Activated effector memory CD4-positive, alpha-beta T cell treated with anti-CD3 and anti-CD28 coated beads, Interleukin-2, amount 50 U/mL, for 16 hours (primary cell): ENCODE measurements around the gene NRP1.

Experiments used
- DNase-seq: peaks from one replicate; pipeline ENCODE4 v3.0.0-alpha.2; 2020

The NRP1 gene

DNA sequence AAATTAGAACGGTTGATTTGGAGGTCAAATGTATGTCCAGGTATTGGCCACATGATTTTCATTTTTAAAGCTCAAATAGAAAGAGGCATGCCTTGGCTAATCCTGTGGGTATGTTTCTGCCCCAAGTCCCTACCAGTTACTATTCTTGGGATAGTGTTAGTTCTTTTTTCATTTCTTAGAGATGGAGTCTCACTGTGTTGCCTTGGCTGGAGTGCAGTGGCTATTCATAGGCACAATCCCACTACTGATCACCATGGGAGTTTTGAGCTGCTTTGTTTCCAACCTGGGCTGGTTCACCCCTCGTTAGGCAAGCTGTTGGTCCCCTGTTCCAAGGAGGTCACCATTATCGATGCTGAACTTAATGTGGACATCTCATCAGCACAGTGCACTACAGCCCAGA is 46.3 kb downstream of the NRP1 start:
- DNase-seq = no peak

DNA sequence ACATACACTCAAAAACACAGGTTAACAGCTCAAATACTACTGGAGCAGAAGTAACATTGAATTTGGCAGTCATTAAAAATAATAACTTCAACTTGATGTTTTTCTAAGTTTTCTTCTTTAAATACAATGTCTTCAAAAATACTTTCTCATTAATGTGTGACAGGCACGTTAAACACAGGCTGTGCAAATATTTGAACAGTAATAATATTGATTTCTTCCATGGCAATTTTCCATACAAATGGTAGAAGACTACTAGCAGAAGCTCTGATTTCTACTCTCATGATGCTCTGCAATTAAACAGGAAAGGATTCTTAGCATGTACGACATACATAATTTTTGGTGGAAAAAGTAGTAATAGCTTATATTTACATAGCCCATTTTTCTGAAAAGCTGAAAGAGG is 47.4 kb downstream of the NRP1 start:
- DNase-seq = no peak

DNA sequence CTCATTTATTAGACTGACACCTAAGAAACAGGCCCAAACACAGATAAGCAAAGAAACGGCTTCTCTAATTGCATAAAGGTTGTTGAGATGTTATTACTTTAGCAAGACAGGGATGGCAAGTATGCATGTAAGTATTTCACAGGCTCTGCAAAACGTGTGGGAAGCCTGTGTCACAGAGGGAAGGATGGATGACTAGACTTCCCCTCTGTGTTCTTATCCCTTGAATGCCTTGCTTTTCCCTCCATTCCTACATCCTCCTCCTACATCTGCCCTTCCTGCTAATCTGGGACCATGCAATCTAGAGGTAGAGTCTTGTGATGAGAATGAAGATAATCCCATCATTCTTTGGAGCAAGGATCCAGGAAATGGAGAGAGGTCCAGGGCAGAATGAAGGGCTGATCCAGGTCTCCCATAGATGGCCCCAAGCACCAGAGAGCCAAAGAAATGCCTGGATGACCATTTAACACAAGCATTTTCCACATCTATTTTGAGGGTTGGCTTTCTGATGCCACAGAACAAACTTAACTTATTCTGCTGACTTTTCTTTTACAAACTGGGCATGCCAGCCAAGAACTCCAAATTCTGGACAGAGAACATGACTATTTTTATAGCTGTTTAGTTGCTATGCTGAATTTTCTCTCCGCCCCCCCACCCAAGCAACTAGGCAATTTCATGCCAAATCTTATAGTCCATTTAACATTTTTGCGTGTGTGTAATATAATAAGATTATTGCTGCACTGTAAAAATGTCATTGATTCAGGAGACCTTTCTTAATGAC is 48.1 kb downstream of the NRP1 start:
- no peak for DNase-seq

DNA sequence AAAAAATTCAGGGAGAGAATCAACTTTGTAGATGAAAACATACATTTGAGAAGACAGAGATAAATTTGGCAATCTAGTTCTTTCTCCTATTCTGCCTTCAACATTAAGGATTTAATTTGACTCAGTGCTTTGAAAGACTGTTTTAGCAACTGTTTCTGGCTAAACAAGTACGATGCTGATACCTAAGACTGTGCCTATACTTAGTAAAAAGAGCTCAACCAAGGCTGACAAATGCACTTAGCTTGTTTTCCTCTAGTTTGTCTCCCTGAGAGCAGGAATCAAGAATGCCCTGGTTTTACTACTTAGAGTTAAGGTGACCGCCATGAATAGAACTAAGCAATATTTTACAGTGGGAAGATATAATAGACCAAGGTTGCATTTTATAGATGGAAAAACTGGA is 49.5 kb downstream of the NRP1 start:
- no peak for DNase-seq

DNA sequence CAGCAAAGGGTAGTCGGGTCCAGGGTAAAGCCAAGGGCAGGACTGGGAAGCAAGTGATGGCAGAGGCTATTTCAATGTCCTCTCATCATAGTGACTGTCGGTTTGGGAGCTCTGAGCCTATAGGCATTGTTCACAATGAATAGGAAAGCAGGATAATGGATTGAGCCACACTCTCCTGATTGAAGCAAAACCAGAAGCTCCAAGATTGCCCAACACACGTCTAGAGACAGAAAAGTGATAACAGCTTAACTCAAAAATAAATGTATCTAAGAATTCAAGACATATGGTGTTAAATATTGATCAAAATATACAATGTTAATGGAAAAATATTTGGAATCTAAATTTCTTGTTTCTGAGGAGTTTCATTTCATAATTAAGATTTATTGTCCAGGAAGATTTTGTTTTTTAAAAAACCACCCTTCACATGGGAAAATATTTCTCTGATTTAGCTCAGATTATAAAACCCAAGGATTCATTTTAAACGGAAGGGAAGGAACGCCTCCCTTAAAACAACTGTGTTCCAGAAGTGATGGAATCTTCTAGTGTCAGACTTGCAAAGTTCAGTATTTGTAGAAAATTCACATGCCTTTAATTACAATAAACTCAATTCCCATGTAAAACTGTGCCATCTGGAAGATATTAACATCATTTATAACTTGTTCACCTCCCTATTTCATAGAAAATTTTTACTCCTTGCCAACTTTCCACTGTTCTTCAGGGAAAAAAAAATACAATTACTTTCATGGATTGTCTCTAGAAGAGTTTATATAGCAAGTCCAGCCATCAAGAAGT is 54.5 kb downstream of the NRP1 start:
- DNase-seq = no peak

DNA sequence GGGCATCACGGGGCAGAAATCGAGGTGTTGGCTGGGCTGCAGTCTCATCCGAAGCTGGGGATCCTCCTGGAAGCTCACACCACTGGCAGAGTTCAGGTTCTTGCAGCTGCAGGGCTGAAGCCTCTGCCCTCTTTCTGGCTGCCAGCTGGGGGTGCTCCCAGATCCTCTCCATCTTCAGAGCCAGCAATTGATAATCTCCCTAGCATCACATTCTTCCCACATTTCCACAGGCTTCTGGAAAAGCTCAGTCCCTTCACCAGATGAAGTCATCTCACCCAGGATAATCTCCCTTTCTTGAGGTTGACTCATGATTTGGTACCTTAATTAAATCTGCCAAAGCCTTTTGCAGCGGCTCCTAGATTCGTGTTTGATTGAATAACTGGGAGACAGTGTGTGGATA is 55.2 kb downstream of the NRP1 start:
- no peak for DNase-seq

DNA sequence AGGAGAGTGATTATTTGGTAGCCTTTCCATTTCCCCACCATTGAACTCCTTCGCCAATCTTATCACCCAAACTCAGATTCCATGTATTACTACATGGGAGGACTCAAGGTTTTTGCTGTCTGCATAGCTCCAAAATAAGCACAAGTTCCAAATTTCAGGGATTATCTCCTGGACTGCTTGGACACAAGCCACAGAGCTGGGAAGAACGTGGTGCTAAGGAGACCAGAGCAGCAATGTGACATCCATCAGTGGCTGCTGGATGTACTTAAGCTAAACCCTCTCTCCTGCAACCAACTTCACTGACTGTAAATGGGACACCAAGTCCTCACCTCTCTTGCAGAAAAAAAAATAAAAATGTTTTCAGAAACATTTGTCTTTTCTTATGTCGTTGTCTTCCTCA is 56.3 kb downstream of the NRP1 start:
- no peak for DNase-seq

DNA sequence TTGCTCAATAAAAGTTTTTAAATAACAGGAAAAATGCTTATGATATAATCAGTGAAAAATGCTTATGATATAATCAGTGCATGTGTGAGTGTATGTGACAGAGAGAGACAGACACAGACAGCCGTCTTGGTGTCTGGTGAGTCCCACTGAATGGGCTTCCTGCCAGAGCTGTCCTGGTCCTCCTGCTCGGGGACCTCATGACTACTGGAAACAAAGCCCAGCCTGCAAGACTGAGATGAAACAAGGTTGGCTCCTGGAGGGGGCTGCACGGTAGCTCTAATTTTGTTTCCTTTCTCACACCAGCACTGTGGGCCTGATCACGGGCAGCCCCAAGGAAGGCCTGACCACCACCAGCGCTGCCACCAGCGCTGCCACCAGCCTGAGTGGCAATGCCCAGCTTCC is 57.3 kb downstream of the NRP1 start:
- DNase-seq = no peak

DNA sequence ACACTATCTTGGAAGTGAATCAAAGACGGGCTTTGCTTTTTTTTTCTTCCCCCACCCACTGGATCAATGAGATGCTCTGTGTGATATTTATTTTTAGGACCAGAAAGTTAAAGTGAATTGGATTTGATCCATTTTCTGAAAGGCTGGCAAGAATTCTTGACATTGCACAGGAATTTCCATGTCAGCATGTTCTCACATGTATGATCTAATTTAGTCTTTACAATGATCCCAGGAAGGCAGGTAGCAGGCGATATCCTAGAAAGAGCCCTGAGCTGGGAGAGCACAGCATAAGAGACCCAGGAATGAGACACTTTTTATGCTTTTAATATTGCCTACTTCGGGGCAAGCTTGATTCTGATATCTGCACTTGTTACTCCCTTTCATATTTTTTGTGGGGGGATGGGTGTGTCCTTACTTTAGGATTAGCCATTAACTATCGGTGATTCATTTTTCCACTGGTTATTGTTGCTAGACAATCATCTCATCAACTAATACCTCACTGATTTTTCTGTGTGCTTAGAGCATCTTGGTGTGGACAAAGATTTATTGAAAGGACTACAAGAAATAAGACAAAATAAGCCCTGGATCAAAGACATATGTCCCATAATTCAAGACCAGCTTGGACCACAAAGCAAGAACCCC is 58.1 kb downstream of the NRP1 start:
- DNase-seq = no peak

DNA sequence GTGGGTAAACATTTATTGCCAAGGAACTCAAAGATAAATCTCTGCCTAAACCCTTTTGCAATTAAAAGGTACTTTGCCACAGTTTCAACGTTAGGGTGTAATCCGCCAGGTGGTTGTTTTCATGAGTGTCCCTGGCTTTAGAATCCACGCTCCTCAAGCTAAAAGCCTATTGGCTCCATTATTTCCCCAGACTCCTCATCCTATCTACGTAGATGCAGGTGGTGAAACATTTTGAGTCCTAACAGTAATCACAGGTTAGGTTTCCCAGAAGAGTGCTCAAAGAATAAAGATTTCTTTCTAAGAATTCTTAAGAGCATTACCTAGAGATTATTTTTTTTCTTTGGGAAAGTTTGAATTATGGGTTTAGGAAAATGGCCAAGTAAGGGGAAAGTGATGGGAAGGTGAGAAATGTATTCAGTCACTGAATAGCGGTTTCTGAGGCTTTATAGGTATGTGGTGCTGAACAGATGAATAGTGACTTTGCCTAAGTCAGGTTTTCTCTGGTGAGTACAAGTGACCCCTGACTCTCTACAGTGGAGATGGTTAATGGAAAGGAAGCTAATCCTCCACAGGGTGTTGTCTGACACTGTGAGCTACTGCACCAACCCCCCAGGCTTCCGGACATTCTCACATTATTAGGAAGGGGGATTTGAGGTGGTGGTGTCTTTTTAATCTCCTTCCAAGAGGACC is 60.2 kb downstream of the NRP1 start:
- DNase-seq = no peak

DNA sequence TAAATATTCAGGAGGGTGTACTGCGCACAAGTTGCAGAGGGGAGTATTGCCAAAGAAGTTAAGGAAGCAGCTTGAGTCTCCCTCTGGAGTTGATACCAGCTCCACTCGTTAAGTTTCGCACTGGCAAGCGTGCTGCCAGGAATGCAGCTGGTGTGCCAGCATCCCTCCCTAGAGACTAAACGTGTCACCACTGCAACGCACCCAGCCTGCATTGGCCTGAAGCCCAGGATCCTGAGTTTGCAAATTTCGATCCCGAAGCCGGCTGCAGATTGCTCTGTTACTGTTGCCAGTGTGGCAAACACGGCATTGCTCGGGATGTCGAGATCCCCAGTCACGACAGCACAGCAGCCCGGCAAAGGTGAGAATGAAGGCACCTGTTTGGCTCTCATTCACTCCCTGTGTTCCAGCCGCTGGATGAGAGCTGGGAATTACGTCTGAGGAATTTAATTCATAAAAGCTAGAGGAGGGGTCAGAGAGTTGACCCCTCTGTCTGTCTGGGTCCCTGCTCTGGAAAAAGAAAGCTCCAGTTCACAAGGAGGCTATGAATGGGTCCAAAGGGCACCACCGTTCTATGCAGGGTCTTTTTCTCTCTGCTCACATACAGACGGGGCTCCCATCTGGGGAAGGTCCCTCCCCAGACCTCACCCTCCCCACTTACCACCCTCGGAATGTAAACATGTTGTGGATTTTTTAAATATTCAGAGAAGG is 61.0 kb downstream of the NRP1 start:
- no peak for DNase-seq

DNA sequence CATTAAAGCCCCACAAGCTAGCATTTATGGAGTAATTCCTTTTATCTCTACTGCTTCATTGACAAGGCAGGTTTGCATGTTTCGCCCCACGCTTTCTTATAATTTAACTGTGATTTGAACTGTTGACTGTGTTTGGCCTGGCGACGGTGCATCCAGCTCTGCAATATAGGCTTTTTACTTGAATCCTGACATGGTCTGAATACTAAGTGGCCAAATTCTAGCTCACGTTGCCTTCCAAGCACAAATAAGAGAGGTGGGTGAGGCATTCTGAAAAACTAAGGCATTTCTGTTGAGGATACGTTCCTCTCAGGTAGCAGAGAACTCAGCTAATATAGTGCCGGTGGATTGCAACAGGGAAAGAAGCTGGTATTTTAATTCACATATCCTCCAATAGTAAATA is 61.8 kb downstream of the NRP1 start:
- no peak for DNase-seq

DNA sequence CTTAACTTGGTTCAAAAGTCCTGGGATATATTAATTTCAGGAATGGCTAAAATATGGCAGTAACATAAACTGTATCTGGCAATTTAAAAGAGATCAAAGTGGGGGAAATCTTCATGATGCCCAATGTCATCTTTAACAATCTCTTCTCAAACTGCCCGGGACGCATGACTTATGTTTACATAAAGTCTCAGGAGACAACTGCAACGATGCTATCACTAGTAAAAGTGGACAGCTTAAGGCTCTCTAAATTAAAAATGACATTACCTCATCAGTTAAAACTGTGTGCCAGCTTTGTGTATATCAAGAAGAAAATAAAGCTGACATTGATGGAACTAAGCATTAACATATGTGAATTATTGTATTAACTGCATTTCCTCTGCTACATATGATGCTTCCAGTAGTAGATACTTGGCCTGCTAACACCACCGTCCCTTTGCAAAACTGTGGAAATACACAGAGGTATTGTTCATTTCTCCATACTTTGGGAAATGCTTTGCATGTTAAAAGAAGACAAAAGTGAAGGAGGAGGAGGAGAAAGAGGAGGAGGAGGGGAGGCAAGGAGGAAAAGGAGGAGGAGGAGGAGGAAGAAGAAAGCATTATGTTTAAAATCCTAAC is 62.4 kb downstream of the NRP1 start:
- no peak for DNase-seq

DNA sequence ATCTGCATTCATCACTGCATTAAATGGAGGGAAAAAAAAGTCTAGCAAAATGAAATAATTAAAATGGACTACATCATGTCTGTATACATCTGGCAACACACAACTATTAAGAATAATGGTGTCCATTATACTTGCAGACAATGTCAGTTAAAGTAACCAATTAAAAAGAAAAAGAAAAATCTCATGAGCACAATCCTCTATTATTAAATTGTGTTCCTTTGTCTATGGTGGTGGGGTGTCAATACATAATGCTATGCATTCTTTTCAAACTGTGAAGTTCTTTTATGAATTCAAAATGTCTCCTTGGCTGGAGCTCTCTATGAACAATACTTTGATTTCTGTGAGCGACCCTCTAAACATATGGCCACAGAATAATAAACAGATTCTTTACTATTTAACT is 63.5 kb downstream of the NRP1 start:
- no peak for DNase-seq

DNA sequence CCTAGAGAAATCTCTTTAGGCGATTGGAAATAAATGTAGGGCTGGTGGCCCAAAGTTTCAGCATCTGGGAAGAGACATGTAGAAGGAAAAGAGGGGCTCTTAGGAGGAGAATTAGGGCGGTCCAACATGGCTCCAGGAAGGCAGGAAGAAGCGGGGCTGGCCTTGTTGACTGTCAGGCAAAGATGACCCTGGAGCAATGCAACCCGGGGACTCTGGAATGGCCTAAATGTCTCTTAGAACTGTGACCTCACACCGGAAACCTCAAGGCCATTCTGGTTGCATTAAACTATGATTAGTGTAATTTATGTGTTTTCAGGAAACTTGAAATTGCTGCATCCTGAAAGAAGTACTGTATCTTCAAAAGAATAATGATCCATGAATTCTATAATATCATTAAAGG is 66.8 kb downstream of the NRP1 start:
- DNase-seq = no peak

DNA sequence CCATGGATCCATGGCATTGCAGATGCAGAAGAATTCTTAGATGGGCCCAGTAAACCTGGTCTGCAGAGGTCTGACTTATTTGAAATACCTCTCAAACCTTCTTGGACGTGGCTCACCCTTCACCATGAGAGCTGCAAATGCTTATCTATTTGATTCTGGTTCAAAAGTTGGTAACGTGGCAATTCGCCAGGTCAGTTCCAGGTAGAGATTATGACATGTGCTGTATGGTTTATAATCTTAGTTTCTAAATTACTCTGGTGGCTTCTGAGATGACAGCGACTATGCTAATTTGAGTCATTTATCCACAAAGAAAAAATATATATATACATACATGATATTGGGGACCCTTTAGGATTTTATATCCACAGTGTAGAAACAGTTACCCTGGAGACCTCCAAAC is 68.8 kb downstream of the NRP1 start:
- peak; percentile 70 for DNase-seq

DNA sequence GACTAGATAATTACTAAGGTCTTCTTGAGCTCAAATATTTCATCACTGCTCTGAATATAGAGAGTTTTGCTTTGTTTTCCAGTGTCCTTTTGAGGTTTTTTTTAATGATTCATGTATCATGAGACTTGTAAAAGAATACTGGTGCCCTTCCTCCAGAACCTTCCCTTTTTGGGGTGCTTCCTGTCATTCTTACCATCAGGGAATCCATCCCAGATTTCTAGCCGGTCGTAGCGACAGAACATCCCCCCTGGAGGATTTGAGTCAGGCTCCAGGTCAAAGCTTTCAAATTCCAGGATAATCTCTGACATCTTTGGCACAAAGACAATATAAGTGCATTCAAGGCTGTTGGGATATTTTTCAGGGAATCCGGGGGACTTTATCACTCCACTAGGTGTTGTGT is 71.0 kb downstream of the NRP1 start:
- DNase-seq = no peak

DNA sequence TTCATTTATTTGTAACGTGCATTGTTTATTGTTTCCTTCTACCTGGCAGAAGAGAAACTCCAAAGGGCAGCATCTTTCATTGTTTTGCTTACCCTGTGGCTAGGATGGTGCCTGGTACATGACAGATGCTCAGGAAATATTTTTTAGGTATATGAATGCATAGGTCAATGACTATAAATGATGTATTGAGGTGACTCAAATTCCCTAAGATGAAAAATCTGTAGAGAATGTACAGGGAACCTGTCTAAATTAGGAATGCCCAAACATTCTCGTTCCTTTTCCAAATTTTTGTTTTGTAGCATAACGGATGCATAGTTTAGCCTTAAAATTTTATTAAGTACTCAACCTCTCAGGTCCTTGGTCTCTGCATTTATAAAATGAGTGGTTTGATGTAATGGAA is 71.6 kb downstream of the NRP1 start:
- no peak for DNase-seq

DNA sequence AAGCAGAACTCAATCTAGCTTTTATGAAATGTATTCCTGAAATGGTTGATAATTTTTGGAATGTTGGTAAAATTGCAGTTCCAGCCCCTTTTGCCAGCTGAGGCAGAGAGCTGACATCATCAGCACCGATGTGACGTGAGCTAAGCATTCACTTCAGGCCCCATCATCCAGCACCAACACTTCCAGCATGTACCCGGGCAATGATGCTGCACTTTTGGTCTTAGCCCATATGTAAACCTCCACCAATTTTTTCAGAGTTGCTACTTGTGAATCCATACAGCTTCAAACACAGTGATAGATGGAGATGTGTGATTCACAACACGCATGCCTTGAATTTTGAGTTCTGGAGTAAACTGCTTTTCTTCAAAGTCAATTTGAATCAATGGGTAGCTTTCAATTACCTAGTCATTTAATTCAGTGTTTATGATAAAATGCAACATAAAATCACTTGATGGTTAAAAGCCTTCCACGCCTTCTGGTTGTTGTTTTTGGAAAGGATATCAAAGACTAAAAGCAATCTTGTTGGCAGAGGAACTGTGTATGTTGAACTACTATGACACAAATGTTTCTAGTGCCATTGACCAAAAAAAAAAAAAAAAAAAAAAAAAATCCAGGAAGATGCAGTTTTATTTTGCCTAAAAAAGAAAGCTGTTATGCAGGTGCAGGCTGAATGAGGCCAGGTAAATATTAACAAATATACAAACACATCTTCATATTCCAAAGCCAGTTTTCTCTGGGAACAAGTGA is 73.9 kb downstream of the NRP1 start:
- no peak for DNase-seq

DNA sequence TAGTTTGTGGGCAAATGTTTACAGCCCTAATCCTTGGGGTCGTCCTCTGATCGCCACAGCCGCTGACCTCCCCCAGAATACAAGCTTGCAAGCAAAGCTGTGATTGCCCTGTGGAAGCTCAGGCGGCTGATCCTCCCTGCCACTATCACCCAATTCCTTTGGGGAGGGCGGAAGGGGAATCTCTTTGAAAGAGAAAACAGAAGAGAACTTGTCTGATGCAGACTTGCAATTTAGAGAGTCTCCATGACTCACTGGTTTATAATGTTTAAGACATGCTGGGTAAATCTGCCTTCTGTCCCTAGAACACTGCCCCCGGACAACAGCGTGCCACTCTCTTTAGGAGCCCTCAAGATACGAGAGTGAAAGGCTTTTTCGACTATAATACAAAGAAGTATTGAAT is 75.5 kb downstream of the NRP1 start:
- no peak for DNase-seq

DNA sequence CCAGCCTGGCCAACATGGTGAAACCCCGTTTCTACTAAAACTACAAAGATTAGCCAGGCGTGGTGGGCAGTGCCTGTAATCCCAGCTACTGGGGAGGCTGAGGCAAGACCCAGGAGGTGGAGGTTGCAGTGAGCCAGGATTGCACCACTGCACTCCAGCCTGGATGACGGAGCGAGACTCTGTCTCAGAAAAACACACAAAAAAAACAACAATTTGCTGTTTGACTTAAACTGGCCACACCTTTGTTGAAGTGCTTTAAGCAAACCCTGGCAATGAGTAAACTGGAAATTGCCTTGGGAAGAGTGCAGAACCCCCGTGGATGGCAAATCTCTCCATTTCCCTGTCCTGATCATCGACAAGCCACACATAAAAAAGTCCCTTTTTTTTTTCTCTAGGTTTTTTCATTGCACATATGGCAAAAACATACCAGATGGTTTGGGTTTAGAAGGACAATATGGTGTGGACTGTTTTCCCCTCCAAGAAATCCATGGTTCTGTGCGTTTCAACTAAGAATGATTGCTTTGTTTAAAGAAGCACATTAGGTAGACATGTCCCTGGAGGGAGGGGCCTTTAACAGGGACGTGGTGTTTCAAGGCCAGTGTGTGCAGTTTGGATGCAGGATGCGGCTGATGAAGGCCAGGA is 76.9 kb downstream of the NRP1 start:
- DNase-seq = no peak
